IPS-20b (cell line): Measurements from ENCODE around the gene SLC9A8.
A peak's percentile ranks its signal among the peaks of the same experiment; 100 is the strongest.
"Not testable (repeated sequence)": the region's sequence is repeated elsewhere in the genome, so short reads cannot be mapped to it uniquely, and the experiment has no call there.

ENCODE experiments used
- H3K27ac ChIP-seq: one replicate; pipeline ENCODE4 v1.5.1; 2013; ENCODE audit warnings: low read length
- H3K27me3 ChIP-seq: 2 replicates; pipeline ENCODE4 v1.6.1; 2013; ENCODE audit warnings: mild to moderate bottlenecking, low read length, inconsistent platforms; ENCODE audit not compliant: insufficient read depth
- H3K36me3 ChIP-seq: 2 replicates; pipeline ENCODE4 v1.6.1; 2013; ENCODE audit warnings: low read depth, mild to moderate bottlenecking, inconsistent platforms, low read length, moderate library complexity; ENCODE audit not compliant: insufficient read depth
- H3K4me1 ChIP-seq: 2 replicates; pipeline ENCODE4 v1.6.1; 2013; ENCODE audit warnings: mild to moderate bottlenecking, control low read depth, inconsistent platforms, low read length, moderate library complexity; ENCODE audit not compliant: insufficient read depth
- H3K4me3 ChIP-seq: 2 replicates; pipeline ENCODE4 v1.5.1; 2013; ENCODE audit warnings: mild to moderate bottlenecking, low read length, inconsistent platforms
- H3K9ac ChIP-seq: 2 replicates; pipeline ENCODE4 v1.6.1; 2013; ENCODE audit warnings: low read depth, mild to moderate bottlenecking, inconsistent platforms, low read length, moderate library complexity
- H3K9me3 ChIP-seq: 2 replicates; pipeline ENCODE4 v1.6.1; 2013; ENCODE audit warnings: mild to moderate bottlenecking, low read depth, low read length, inconsistent platforms; ENCODE audit not compliant: insufficient read depth

SLC9A8 gene, protein sequence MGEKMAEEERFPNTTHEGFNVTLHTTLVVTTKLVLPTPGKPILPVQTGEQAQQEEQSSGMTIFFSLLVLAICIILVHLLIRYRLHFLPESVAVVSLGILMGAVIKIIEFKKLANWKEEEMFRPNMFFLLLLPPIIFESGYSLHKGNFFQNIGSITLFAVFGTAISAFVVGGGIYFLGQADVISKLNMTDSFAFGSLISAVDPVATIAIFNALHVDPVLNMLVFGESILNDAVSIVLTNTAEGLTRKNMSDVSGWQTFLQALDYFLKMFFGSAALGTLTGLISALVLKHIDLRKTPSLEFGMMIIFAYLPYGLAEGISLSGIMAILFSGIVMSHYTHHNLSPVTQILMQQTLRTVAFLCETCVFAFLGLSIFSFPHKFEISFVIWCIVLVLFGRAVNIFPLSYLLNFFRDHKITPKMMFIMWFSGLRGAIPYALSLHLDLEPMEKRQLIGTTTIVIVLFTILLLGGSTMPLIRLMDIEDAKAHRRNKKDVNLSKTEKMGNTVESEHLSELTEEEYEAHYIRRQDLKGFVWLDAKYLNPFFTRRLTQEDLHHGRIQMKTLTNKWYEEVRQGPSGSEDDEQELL

DNA sequence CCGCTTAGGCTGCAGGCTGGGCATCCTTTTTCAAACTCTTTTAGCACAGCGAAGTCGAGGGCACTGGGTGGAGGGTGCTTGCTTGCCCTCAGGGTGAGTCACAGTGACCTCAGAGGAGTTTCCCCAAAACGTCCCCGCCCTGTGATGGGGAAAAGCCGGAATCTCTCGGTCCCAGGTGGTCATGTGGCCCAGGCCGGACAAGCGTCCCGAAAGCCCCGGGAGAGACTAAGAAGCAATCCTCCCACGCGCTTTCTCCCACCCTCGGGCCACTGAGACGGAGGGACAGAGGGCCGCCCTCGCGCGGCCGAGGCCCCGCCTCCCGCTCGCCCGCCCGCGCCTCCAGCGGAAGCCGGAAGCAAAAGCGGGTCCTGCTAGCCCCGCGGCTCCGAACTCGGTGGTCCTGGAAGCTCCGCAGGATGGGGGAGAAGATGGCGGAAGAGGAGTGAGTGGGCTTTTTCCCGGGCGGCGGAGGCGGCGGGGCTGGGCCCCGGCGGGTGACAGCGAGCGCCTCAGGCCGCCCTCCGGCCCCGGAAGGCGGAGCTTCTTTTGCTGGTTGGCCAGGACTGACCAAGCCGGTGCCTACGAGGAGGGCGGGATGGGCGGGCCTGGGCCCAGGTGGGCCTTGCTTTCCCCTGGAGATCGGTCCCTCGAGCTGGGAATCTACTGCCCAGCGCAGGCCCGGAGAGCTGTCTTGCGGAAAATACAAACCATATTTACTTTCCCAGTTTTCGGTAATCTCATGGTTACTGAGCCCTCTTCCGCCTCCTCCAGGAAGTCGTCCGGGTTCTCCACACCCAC lies at the start of gene SLC9A8:
SLC9A8 (plus strand) TSS at position 322 of the 798 bp plus-strand sequence; CDS start at position 417, 95 bp downstream.
- peak within 1 kb of the TSS; percentile 62 for H3K27ac ChIP-seq
- H3K9ac ChIP-seq = peak within 1 kb of the TSS; percentile 95
- peak within 1 kb of the TSS; percentile 92 for H3K4me3 ChIP-seq

DNA sequence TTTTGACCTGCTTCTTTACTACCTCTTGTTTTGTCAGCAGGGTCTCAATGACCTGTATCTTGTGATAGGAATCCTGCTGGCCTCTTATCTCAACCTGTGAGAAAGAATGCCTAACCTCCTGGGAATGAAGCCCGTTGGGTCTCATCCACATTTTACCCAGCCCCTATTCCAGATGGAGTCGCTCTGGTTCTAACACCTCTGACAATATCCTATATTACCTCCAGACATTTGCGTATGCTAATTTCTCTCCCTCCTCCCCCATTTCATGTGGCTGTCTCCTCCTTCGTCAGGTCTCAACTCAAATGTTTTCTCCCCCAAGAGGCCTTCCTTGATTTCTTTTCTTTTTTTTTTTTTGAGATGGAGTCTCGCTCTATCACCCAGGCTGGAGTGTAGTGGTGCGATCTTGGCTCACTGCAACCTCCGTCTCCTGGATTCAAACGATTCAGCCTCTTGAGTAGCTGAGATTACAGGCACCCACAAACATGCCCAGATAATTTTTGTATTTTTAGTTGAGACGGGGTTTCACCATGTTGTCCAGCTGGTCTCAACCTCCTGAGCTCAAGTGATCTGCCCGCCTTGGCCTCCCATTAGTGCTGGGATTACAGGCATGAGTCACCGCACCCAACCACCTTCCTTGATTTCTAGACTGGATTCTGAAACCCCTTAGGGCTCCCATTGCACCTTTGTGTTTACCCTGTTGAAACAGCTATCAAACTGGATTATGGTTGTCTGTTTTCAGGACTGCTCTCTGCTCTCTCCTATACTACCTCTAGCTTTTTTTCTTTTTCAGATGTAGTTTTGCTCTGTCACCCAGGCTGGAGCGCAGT lies 49.5 kb upstream of the SLC9A8 start:
- H3K4me3 ChIP-seq = no peak overlapping the region
- no peaks in the 10 kb centered on the region for H3K27me3 ChIP-seq
- H3K9me3 ChIP-seq = no peaks in the 10 kb centered on the region
- no peaks in the 10 kb centered on the region for H3K36me3 ChIP-seq
- no peak overlapping the region for H3K27ac ChIP-seq
- peaks cover 26% of the 10 kb centered on the region; the same call in 1 of the 2 replicates for H3K4me1 ChIP-seq
- H3K9ac ChIP-seq = no peak overlapping the region

More for the DNA sequence above, at the start of gene SLC9A8:
- H3K36me3 ChIP-seq = peaks cover 10% of the 10 kb centered on the region; the same call in 1 of the 2 replicates
- H3K4me1 ChIP-seq = no peaks in the 10 kb centered on the region
- H3K27me3 ChIP-seq = no peaks in the 10 kb centered on the region
- H3K9me3 ChIP-seq = no peaks in the 10 kb centered on the region

DNA sequence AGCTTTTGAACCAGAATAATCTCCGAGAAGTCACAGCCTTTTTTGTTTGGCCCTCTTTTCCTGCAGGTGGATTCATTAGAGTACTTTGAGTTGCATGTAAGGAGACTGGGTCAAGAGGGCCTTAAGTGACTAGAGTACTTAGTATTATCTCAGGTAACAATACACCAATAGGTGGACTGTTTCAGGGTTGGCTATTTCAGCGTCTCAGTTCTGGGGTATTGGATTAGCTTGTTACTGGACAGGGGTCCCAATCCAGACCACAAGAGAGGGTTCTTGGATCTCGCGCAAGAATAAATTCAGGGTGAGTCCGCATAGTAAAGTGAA lies 47.3 kb upstream of the SLC9A8 start:
- Histone ChIP-seq H3K4me1 (peaks cover 29% of the 10 kb centered on the region; the same call in 1 of the 2 replicates), H3K4me3 (no peak overlapping the region), H3K27me3 (no peaks in the 10 kb centered on the region), H3K9ac (no peak overlapping the region), H3K36me3 (no peaks in the 10 kb centered on the region), H3K27ac (no peak overlapping the region), H3K9me3 (no peaks in the 10 kb centered on the region)

DNA sequence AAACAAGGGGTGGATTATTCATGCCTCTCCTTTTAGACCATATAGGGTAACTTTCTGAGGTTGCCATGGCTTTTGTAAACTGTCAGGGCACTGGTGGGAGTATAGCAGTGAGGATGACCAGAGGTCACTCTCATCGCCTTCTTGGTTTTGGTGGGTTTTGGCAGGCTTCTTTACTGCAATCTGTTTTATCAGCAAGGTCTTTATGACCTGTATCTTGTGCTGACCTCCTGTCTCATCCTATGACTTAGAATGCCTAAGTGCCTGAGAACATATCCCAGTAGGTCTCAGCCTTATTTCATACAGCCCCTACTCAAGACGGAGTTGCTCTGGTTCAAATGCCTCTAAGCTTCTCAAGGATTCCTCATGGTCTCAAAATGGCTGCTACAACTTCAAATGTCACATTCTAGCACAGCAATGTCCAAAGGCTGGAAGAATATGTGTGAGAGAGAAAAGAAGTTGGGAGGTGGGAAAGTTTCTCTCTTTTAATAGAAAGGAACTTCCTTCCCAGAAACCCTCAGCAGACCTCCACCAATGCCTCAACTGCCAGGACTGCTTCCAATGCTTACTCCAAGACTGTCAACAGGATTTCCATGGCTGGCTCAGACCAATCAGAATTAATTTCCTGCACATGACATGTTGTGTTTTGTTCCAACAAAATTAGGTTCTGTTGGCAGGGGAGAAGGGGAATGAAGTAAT lies 46.6 kb upstream of the SLC9A8 start:
- H3K4me3 ChIP-seq = no peak overlapping the region
- H3K27ac ChIP-seq = no peak overlapping the region
- peaks cover 29% of the 10 kb centered on the region; the same call in 1 of the 2 replicates for H3K4me1 ChIP-seq

DNA sequence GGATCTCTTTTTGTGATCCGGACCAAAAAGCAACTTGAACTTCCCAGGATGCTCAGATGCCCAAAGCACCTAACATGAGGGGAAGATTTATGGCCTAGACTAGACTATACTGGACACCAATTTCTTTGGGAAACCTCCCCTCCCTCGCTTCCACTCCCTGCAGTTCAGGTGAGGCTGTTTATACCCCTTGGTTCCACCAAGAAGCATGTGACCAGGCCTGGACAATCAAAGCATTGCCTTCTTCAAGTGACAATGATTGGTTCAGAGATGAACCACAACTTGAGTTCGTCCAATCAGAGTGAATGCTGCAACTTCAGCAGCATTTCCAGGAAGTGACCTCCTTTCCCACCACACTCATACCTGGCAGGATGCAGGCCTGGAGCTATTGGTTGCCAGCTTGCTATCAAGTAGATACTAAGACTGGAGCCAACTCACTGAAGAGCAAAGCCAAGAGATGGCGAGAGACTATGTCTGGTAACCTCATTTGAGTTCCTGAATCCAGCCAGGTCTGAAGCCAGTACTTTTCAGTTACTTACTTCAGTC lies 45.6 kb upstream of the SLC9A8 start:
- H3K4me1 ChIP-seq = peaks cover 29% of the 10 kb centered on the region; the same call in 1 of the 2 replicates
- no peaks in the 10 kb centered on the region for H3K9me3 ChIP-seq
- no peaks in the 10 kb centered on the region for H3K27me3 ChIP-seq
- no peak overlapping the region for H3K4me3 ChIP-seq
- no peaks in the 10 kb centered on the region for H3K36me3 ChIP-seq
- H3K9ac ChIP-seq = no peak overlapping the region
- no peak overlapping the region for H3K27ac ChIP-seq

More for the DNA sequence above, 46.6 kb upstream of the SLC9A8 start:
- no peak overlapping the region for H3K9ac ChIP-seq
- no peaks in the 10 kb centered on the region for H3K9me3 ChIP-seq
- no peaks in the 10 kb centered on the region for H3K36me3 ChIP-seq
- H3K27me3 ChIP-seq = no peaks in the 10 kb centered on the region

DNA sequence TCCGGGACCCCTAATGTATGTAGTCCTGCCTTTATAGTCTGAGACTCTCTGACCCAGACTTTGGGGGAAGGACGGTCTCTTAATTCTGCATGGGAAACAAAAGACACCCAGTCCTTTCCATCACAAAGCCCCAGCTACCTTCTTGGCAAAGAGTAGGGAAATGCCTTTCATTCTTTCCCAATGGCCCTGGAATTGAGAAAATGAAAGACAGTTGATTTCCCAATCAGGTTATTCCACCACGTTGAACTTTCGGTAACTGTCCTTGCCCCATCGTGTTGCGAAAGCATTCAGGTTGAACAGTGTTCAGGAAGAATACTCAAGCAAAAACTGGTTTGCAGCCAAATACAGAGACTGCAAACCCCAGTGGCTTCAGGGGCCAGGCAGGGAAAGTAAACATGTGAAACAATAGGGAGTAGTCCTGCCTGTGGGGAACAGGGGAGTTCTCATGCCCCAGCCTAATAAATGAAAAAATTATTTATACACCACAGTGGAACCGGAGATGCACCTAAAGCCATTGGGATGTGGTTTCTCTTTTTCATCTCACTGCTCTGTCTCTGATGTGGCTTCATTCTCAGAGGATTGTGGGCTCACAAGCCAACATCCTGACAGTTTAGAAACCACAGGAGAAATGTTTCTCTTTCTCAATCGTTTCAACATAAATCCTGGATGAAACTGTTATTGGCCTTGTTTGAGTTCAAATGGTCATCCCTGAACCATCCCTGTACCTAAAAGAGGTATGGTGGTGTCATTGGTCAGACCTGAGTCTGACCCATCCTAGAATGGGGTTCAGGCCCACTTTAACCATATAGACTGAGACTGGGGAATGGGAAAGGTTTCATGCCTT lies 44.2 kb upstream of the SLC9A8 start:
- peak overlapping the region; percentile 96 for H3K27ac ChIP-seq
- peak overlapping the region; percentile 70 for H3K9ac ChIP-seq
- H3K36me3 ChIP-seq = no peaks in the 10 kb centered on the region
- peak overlapping the region; percentile 54; the same call in 1 of the 2 replicates for H3K4me3 ChIP-seq
- H3K4me1 ChIP-seq = peaks cover 28% of the 10 kb centered on the region
- no peaks in the 10 kb centered on the region for H3K27me3 ChIP-seq
- H3K9me3 ChIP-seq = no peaks in the 10 kb centered on the region

DNA sequence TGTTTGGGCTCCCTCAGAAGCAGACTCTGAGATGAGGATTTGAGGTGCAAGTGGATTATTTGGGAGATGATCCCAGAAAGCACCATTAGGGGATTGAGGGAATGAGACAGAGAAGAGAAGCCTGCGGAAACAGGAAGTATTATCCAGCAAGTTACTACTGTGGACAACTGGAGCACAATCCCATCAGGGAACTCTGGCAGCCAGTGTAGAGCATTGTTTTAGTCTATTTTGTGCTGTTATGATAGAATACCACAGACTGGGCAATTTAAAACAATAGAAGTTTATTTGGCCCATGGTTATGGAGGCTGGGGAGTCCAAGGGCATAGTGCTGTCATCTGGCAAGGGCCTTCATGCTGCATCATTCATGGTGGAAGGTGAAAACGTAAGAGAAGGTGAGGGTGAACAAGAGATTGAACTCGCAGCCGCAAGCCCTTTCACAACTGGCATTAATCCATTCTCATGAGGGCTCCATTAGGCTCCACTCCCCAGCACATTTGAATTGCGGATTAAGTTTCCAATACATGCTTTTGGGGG lies 43.5 kb upstream of the SLC9A8 start:
- Histone ChIP-seq H3K27me3 (no peaks in the 10 kb centered on the region), H3K27ac (peak overlapping the region; percentile 96), H3K9me3 (no peaks in the 10 kb centered on the region), H3K4me3 (no peak overlapping the region; the same call in 1 of the 2 replicates), H3K4me1 (peaks cover 28% of the 10 kb centered on the region), H3K9ac (peak overlapping the region; percentile 70; the same call in 1 of the 2 replicates), H3K36me3 (no peaks in the 10 kb centered on the region)

DNA sequence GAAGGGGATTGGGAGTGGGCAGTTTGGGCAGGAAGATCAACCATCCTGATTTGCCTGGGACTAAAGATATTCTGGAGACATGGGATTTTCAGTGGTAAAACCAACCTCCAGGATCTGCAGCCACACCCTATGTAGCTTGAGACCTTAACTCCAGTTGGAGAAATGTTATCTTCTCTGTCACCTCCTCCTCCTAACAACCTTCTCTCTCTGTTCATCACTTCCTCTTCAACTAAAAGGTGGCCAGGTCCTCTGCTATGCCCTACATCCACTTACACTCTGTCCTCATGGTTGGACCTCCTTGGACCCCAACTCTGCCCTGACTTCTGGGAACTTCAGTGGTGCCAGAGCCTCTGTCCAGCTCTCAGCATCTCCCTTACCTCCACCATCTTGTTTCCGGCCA lies 42.0 kb upstream of the SLC9A8 start:
- Histone ChIP-seq H3K36me3 (no peaks in the 10 kb centered on the region), H3K4me1 (peaks cover 29% of the 10 kb centered on the region), H3K9ac (no peak overlapping the region), H3K27ac (no peak overlapping the region), H3K27me3 (no peaks in the 10 kb centered on the region), H3K9me3 (no peaks in the 10 kb centered on the region), H3K4me3 (no peak overlapping the region)

DNA sequence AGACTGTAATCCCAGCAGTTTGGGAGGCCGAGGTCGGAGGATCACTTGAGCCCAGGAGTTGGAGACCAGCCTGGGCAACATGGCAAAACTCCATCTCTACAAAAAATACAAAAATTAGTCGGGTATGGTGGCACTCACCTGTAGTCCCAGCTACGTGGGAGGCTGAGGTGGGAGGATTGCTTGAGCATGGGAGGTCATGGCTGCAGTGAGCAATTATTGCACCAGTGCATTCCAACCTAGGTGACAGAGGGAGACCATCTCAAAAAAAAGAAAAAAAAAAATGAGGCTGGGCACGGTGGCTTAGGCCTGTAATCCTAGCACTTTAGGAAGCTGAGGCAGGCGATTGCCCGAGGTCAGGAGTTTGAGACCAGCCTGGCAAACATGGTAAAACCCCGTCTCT lies 38.4 kb upstream of the SLC9A8 start:
- not testable (repeated sequence) for H3K9ac ChIP-seq, H3K27ac ChIP-seq
- peaks cover 14% of the 10 kb centered on the region for H3K4me1 ChIP-seq

DNA sequence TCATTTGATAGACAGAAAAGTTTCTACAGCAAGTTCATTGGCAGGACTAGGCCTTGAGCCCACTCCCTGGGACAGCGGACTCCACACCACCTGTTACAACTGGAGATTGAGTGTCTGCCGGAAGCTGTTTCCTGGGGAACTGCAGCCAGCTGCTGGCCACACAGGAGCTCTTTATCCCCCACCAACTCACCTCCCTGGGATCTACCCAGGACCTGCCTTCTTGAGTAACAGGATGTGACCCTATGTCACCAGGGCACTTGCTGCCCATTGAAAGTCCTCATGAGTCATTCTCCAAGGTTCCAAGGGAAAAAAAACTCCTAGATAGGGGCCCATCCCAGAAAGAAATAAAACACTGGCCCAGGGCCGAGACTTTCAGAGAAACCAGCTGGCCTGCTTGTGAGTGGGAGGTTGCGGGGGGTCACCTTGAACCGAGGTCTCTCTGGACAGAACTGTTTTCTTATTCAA lies 37.4 kb upstream of the SLC9A8 start:
- no peak overlapping the region for H3K9ac ChIP-seq
- no peaks in the 10 kb centered on the region for H3K36me3 ChIP-seq
- no peaks in the 10 kb centered on the region for H3K27me3 ChIP-seq
- no peak overlapping the region for H3K4me3 ChIP-seq
- no peaks in the 10 kb centered on the region for H3K9me3 ChIP-seq
- no peak overlapping the region for H3K27ac ChIP-seq
- H3K4me1 ChIP-seq = peaks cover 14% of the 10 kb centered on the region

More for the DNA sequence above, 38.4 kb upstream of the SLC9A8 start:
- not testable (repeated sequence) for H3K4me3 ChIP-seq, H3K36me3 ChIP-seq, H3K9me3 ChIP-seq, H3K27me3 ChIP-seq
